Measurements from ENCODE around the gene ATXN10.

The ATXN10 gene

GRCh38 chr22:45647532-45648225 is 24.0 kb upstream of the ATXN10 start:
- Histone ChIP-seq H3K27me3 (ENCODE audit: low read length) (no peaks in the 10 kb centered on the region), H2AFZ (ENCODE audit: low read depth, low read length, severe bottlenecking) (no peak overlapping the region), H3K9ac (ENCODE audit: low read length) (no peak overlapping the region), H3K36me3 (ENCODE audit: low read length) (no peaks in the 10 kb centered on the region), H3K79me2 (ENCODE audit: insufficient read depth, low read length) (no peaks in the 10 kb centered on the region), H3K27ac (ENCODE audit: low read depth, low read length) (no peak overlapping the region), H3K4me3 (ENCODE audit: insufficient read depth, low read length, poor library complexity, severe bottlenecking) (no peak overlapping the region), H3K4me2 (ENCODE audit: low read depth, low read length, poor library complexity, severe bottlenecking) (no peak overlapping the region), H3K9me2 (replicated peaks; ENCODE audit: insufficient read depth, low read length) (no peaks in the 10 kb centered on the region), H3F3A (ENCODE audit: insufficient read depth) (no peaks in the 10 kb centered on the region), H3K9me3 (ENCODE audit: insufficient read depth, low read length) (no peaks in the 10 kb centered on the region), H4K20me1 (ENCODE audit: low read depth, low read length) (no peaks in the 10 kb centered on the region)
- TF ChIP-seq EZH2phosphoT487 (conservative IDR thresholded peaks at IDR 0.05; ENCODE audit: low read length) = no peak
- no peak for TF ChIP-seq CTCF (IDR thresholded peaks at IDR 0.05; ENCODE audit: insufficient read depth, low read length, poor library complexity, severe bottlenecking)

- Histone ChIP-seq H3K4me2 (ENCODE audit: low read depth, low read length, poor library complexity, severe bottlenecking) (no peak overlapping the region), H4K20me1 (ENCODE audit: low read depth, low read length) (no peaks in the 10 kb centered on the region), H3F3A (ENCODE audit: insufficient read depth) (no peaks in the 10 kb centered on the region), H3K36me3 (ENCODE audit: low read length) (no peaks in the 10 kb centered on the region), H3K9me3 (ENCODE audit: insufficient read depth, low read length) (no peaks in the 10 kb centered on the region), H3K9me2 (replicated peaks; ENCODE audit: insufficient read depth, low read length) (no peaks in the 10 kb centered on the region), H3K9ac (ENCODE audit: low read length) (no peak overlapping the region), H3K79me2 (ENCODE audit: insufficient read depth, low read length) (no peaks in the 10 kb centered on the region), H3K27me3 (ENCODE audit: low read length) (no peaks in the 10 kb centered on the region), H2AFZ (ENCODE audit: low read depth, low read length, severe bottlenecking) (no peak overlapping the region), H3K27ac (ENCODE audit: low read depth, low read length) (no peak overlapping the region), H3K4me3 (ENCODE audit: insufficient read depth, low read length, poor library complexity, severe bottlenecking) (no peak overlapping the region)
- TF ChIP-seq EZH2phosphoT487 (conservative IDR thresholded peaks at IDR 0.05; ENCODE audit: low read length) = no peak
- no peak for TF ChIP-seq CTCF (IDR thresholded peaks at IDR 0.05; ENCODE audit: insufficient read depth, low read length, poor library complexity, severe bottlenecking)
These were observed 23.1 kb upstream of the ATXN10 start for GRCh38 chr22:45648301-45649117.

DNA sequence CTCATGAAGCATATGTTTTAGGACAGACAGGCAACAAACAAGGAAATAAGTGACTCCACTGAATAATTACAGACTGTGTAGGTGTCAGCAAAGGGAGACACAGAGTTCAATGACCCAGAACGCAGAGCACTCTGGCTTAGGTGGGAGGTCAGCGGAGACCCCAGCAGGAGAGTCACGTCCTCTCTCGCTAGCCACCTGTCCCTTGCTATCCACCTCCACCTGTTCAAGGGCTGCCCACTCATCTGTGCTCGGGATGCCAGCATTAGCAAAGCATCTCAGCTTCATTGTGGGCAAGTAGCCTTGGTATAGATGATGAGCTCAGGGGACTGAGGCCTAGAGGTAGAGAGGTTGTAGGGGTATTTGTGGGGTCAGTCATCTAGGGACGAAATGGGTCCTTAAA is 21.8 kb upstream of the ATXN10 start:
- no peak overlapping the region for H3K9ac ChIP-seq (ENCODE audit: low read length)
- no peak overlapping the region for H3K4me2 ChIP-seq (ENCODE audit: low read depth, low read length, poor library complexity, severe bottlenecking)
- H3K36me3 ChIP-seq (ENCODE audit: low read length) = no peaks in the 10 kb centered on the region
- H2AFZ ChIP-seq (ENCODE audit: low read depth, low read length, severe bottlenecking) = no peak overlapping the region
- no peak for TF ChIP-seq CTCF (IDR thresholded peaks at IDR 0.05; ENCODE audit: insufficient read depth, low read length, poor library complexity, severe bottlenecking)
- no peak for TF ChIP-seq EZH2phosphoT487 (conservative IDR thresholded peaks at IDR 0.05; ENCODE audit: low read length)
- H3K27me3 ChIP-seq (ENCODE audit: low read length) = no peaks in the 10 kb centered on the region
- no peaks in the 10 kb centered on the region for H3K9me3 ChIP-seq (ENCODE audit: insufficient read depth, low read length)
- H3K27ac ChIP-seq (ENCODE audit: low read depth, low read length) = no peak overlapping the region
- H3F3A ChIP-seq (ENCODE audit: insufficient read depth) = no peaks in the 10 kb centered on the region
- no peaks in the 10 kb centered on the region for H4K20me1 ChIP-seq (ENCODE audit: low read depth, low read length)
- H3K79me2 ChIP-seq (ENCODE audit: insufficient read depth, low read length) = no peaks in the 10 kb centered on the region
- H3K4me3 ChIP-seq (ENCODE audit: insufficient read depth, low read length, poor library complexity, severe bottlenecking) = no peak overlapping the region
- H3K9me2 ChIP-seq (replicated peaks; ENCODE audit: insufficient read depth, low read length) = no peaks in the 10 kb centered on the region
